Measurements from ENCODE around the gene SUPT20H.

SUPT20H gene

DNA sequence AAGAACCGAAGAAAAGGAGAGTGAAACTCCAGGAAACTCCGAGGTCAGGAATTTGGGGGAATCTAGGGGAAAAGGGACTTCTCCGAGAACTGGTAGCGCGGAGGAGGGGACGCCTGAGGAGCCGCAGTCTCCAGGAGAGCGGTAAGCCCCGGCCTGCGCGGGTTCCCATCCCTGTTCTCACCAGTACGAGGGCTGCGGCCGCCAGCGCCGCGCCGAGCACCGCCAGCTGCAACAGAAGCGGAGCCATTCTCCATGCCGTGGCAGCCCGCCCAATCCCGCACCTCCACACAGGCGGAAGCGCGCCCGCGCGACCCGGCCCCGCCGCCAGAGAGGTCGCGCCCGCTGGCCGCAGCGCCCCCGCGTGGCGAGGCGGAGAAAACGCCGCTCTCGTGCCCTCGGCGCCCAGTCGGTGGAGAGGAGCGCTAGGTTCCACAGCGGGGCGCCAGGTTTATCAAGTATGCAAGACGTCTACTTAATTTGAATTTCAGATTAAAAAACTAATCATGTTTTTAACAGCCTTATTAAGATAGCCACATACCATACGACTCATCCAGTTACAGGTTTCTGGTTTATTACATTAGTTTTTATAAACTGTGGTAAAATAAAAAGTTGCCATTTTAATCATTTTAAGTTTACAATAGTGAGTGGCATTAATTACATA lies 60.3 kb downstream of the SUPT20H start, which contains the start of gene ALG5 (continued):
- TF ChIP-seq ZSCAN16 (tag by site-specific recombination; IDR thresholded peaks at IDR 0.05) (no peak), ZNF184 (tag by site-specific recombination; IDR thresholded peaks at IDR 0.05) (peak; percentile 68), ZNF274 (IDR thresholded peaks at IDR 0.05; ENCODE audit: low read length) (no peak), ZNF274 (tag by site-specific recombination; IDR thresholded peaks at IDR 0.05; ENCODE audit: borderline replicate concordance) (no peak), MZF1 (tag by site-specific recombination; IDR thresholded peaks at IDR 0.05; ENCODE audit: borderline replicate concordance) (no peak), ZNF223 (tag by site-specific recombination; IDR thresholded peaks at IDR 0.05) (no peak), ZBTB8A (tag by site-specific recombination; IDR thresholded peaks at IDR 0.05) (peak; percentile 44; the same call in 1 of the 2 replicates), ZNF624 (tag by site-specific recombination; IDR thresholded peaks at IDR 0.05) (no peak), ZNF2 (tag by site-specific recombination; IDR thresholded peaks at IDR 0.05) (no peak), OSR2 (tag by site-specific recombination; IDR thresholded peaks at IDR 0.05) (no peak), ZNF121 (tag by site-specific recombination; IDR thresholded peaks at IDR 0.05) (no peak), ZNF658 (tag by site-specific recombination; IDR thresholded peaks at IDR 0.05) (no peak), ZNF76 (tag by site-specific recombination; IDR thresholded peaks at IDR 0.05; ENCODE audit: borderline replicate concordance, low read depth) (no peak), RBAK (tag by site-specific recombination; IDR thresholded peaks at IDR 0.05) (no peak), ZNF777 (tag by site-specific recombination; IDR thresholded peaks at IDR 0.05; ENCODE audit: borderline replicate concordance) (no peak), ZFP41 (tag by site-specific recombination; IDR thresholded peaks at IDR 0.05; ENCODE audit: borderline replicate concordance) (no peak), OVOL3 (tag by site-specific recombination; IDR thresholded peaks at IDR 0.05) (no peak), ZNF19 (tag by site-specific recombination; IDR thresholded peaks at IDR 0.05; ENCODE audit: low read depth) (no peak), MEIS1 (CRISPR knock-in tag; IDR thresholded peaks at IDR 0.05; ENCODE audit: borderline replicate concordance) (no peak), ZNF146 (tag by site-specific recombination; IDR thresholded peaks at IDR 0.05) (no peak), ZNF23 (tag by site-specific recombination; IDR thresholded peaks at IDR 0.05; ENCODE audit: borderline replicate concordance) (no peak), ZNF341 (tag by site-specific recombination; IDR thresholded peaks at IDR 0.05; ENCODE audit: low read depth) (no peak), EGR2 (tag by site-specific recombination; IDR thresholded peaks at IDR 0.05; ENCODE audit: low read depth) (no peak)
- TF ChIP-seq, protein P1, sequence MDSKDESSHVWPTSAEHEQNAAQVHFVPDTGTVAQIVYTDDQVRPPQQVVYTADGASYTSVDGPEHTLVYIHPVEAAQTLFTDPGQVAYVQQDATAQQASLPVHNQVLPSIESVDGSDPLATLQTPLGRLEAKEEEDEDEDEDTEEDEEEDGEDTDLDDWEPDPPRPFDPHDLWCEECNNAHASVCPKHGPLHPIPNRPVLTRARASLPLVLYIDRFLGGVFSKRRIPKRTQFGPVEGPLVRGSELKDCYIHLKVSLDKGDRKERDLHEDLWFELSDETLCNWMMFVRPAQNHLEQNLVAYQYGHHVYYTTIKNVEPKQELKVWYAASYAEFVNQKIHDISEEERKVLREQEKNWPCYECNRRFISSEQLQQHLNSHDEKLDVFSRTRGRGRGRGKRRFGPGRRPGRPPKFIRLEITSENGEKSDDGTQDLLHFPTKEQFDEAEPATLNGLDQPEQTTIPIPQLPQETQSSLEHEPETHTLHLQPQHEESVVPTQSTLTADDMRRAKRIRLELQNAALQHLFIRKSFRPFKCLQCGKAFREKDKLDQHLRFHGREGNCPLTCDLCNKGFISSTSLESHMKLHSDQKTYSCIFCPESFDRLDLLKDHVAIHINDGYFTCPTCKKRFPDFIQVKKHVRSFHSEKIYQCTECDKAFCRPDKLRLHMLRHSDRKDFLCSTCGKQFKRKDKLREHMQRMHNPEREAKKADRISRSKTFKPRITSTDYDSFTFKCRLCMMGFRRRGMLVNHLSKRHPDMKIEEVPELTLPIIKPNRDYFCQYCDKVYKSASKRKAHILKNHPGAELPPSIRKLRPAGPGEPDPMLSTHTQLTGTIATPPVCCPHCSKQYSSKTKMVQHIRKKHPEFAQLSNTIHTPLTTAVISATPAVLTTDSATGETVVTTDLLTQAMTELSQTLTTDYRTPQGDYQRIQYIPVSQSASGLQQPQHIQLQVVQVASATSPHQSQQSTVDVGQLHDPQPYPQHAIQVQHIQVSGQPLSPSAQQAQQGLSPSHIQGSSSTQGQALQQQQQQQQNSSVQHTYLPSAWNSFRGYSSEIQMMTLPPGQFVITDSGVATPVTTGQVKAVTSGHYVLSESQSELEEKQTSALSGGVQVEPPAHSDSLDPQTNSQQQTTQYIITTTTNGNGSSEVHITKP (tag by site-specific recombination; IDR thresholded peaks at IDR 0.05): no peak
- TF ChIP-seq, protein P2, sequence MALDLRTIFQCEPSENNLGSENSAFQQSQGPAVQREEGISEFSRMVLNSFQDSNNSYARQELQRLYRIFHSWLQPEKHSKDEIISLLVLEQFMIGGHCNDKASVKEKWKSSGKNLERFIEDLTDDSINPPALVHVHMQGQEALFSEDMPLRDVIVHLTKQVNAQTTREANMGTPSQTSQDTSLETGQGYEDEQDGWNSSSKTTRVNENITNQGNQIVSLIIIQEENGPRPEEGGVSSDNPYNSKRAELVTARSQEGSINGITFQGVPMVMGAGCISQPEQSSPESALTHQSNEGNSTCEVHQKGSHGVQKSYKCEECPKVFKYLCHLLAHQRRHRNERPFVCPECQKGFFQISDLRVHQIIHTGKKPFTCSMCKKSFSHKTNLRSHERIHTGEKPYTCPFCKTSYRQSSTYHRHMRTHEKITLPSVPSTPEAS (tag by site-specific recombination; IDR thresholded peaks at IDR 0.05): no peak
- TF ChIP-seq, protein P3, sequence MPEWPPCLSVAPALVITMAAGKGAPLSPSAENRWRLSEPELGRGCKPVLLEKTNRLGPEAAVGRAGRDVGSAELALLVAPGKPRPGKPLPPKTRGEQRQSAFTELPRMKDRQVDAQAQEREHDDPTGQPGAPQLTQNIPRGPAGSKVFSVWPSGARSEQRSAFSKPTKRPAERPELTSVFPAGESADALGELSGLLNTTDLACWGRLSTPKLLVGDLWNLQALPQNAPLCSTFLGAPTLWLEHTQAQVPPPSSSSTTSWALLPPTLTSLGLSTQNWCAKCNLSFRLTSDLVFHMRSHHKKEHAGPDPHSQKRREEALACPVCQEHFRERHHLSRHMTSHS (tag by site-specific recombination; IDR thresholded peaks at IDR 0.05): no peak
- TF ChIP-seq, protein P4, sequence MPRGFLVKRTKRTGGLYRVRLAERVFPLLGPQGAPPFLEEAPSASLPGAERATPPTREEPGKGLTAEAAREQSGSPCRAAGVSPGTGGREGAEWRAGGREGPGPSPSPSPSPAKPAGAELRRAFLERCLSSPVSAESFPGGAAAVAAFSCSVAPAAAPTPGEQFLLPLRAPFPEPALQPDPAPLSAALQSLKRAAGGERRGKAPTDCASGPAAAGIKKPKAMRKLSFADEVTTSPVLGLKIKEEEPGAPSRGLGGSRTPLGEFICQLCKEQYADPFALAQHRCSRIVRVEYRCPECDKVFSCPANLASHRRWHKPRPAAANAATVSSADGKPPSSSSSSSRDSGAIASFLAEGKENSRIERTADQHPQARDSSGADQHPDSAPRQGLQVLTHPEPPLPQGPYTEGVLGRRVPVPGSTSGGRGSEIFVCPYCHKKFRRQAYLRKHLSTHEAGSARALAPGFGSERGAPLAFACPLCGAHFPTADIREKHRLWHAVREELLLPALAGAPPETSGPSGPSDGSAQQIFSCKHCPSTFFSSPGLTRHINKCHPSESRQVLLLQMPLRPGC (tag by site-specific recombination; IDR thresholded peaks at IDR 0.05): no peak
- TF ChIP-seq, protein P5, sequence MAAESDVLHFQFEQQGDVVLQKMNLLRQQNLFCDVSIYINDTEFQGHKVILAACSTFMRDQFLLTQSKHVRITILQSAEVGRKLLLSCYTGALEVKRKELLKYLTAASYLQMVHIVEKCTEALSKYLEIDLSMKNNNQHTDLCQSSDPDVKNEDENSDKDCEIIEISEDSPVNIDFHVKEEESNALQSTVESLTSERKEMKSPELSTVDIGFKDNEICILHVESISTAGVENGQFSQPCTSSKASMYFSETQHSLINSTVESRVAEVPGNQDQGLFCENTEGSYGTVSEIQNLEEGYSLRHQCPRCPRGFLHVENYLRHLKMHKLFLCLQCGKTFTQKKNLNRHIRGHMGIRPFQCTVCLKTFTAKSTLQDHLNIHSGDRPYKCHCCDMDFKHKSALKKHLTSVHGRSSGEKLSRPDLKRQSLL (tag by site-specific recombination; IDR thresholded peaks at IDR 0.05): peak; percentile 31; the same call in 1 of the 2 replicates
- TF ChIP-seq, protein P6, sequence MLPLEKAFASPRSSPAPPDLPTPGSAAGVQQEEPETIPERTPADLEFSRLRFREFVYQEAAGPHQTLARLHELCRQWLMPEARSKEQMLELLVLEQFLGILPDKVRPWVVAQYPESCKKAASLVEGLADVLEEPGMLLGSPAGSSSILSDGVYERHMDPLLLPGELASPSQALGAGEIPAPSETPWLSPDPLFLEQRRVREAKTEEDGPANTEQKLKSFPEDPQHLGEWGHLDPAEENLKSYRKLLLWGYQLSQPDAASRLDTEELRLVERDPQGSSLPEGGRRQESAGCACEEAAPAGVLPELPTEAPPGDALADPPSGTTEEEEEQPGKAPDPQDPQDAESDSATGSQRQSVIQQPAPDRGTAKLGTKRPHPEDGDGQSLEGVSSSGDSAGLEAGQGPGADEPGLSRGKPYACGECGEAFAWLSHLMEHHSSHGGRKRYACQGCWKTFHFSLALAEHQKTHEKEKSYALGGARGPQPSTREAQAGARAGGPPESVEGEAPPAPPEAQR (tag by site-specific recombination; IDR thresholded peaks at IDR 0.05): no peak
- TF ChIP-seq, protein P7, sequence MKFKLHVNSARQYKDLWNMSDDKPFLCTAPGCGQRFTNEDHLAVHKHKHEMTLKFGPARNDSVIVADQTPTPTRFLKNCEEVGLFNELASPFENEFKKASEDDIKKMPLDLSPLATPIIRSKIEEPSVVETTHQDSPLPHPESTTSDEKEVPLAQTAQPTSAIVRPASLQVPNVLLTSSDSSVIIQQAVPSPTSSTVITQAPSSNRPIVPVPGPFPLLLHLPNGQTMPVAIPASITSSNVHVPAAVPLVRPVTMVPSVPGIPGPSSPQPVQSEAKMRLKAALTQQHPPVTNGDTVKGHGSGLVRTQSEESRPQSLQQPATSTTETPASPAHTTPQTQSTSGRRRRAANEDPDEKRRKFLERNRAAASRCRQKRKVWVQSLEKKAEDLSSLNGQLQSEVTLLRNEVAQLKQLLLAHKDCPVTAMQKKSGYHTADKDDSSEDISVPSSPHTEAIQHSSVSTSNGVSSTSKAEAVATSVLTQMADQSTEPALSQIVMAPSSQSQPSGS (tag by site-specific recombination; IDR thresholded peaks at IDR 0.05; ENCODE audit: low read depth): no peak

All from HEK293 (cell line).